SK-N-MC (cell line): Measurements from ENCODE around the gene TBC1D21.

ENCODE experiments used
- EZH2 ChIP-seq: fragments of 200-600 bp; sonication (generic); IDR thresholded peaks from one replicate; pipeline ENCODE4 v1.6.1; 2017; ENCODE audit warnings: antibody characterized with exemption
- FOXP2 ChIP-seq: optimal IDR thresholded peaks from 2 replicates; pipeline ENCODE3; 2011; ENCODE audit warnings: mild to moderate bottlenecking, moderate library complexity; ENCODE audit not compliant: insufficient read depth; ENCODE audit errors: extremely low read length, control extremely low read depth
- POLR2AphosphoS5 ChIP-seq: IDR thresholded peaks from 2 replicates; pipeline ENCODE4 v1.6.1; 2012; ENCODE audit warnings: mild to moderate bottlenecking, low read depth, low read length, borderline replicate concordance

- TF ChIP-seq POLR2AphosphoS5 (no peak), EZH2 (no peak), FOXP2 (no peak)
These were observed 15.8 kb downstream of the TBC1D21 start for GRCh38 chr15:73889053-73889761.
